Measurements from ENCODE around the gene LDLRAD4.

Gene LDLRAD4

GRCh38 chr18:13289481-13290205 is 71.1 kb downstream of the LDLRAD4 start:
- no peak overlapping the region for H3K4me3 ChIP-seq (ENCODE audit: low read depth in 1 of 5, low read length in 5 of 5)

GRCh38 chr18:13290856-13291271 is 72.3 kb downstream of the LDLRAD4 start:
- H3K36me3 ChIP-seq (ENCODE audit: control insufficient read depth in 5 of 5, insufficient read depth in 5 of 5, low read length in 5 of 5), result peaks cover 0 to 9% (median 0%) of the 10 kb centered on the region in 5 donors
- H3K4me1 ChIP-seq (ENCODE audit: control insufficient read depth in 5 of 5, insufficient read depth in 5 of 5, low read length in 5 of 5), result peaks cover 0 to 12% (median 3%) of the 10 kb centered on the region in 5 donors
- H3K4me3 ChIP-seq (ENCODE audit: low read depth in 1 of 5, low read length in 5 of 5), result no peak overlapping the region
- no peaks in the 10 kb centered on the region for H3K9me3 ChIP-seq (ENCODE audit: control insufficient read depth in 5 of 5, low read length in 5 of 5)
- H3K9ac ChIP-seq (ENCODE audit: low read length in 5 of 5), result no peak overlapping the region
- H3K27me3 ChIP-seq (ENCODE audit: control insufficient read depth in 5 of 5, insufficient read depth in 4 of 5, low read length in 5 of 5), result no peaks in the 10 kb centered on the region
- no peak overlapping the region for H3K27ac ChIP-seq (ENCODE audit: low read depth, low read length)

More at GRCh38 chr18:13289481-13290205, 71.1 kb downstream of the LDLRAD4 start:
- no peaks in the 10 kb centered on the region for H3K27me3 ChIP-seq (ENCODE audit: control insufficient read depth in 5 of 5, insufficient read depth in 4 of 5, low read length in 5 of 5)
- H3K36me3 ChIP-seq (ENCODE audit: control insufficient read depth in 5 of 5, insufficient read depth in 5 of 5, low read length in 5 of 5), result peaks cover 0 to 4% (median 0%) of the 10 kb centered on the region in 5 donors
- H3K9me3 ChIP-seq (ENCODE audit: control insufficient read depth in 5 of 5, low read length in 5 of 5), result no peaks in the 10 kb centered on the region
- H3K27ac ChIP-seq (ENCODE audit: low read depth, low read length), result no peak overlapping the region
- H3K9ac ChIP-seq (ENCODE audit: low read length in 5 of 5), result no peak overlapping the region
- peaks cover 0 to 12% (median 3%) of the 10 kb centered on the region in 5 donors for H3K4me1 ChIP-seq (ENCODE audit: control insufficient read depth in 5 of 5, insufficient read depth in 5 of 5, low read length in 5 of 5)

- Histone ChIP-seq H3K9me3 (ENCODE audit: control insufficient read depth in 5 of 5, low read length in 5 of 5) (no peaks in the 10 kb centered on the region), H3K36me3 (ENCODE audit: control insufficient read depth in 5 of 5, insufficient read depth in 5 of 5, low read length in 5 of 5) (peaks cover 0 to 9% (median 0%) of the 10 kb centered on the region in 5 donors), H3K4me1 (ENCODE audit: control insufficient read depth in 5 of 5, insufficient read depth in 5 of 5, low read length in 5 of 5) (peaks cover 0 to 12% (median 3%) of the 10 kb centered on the region in 5 donors)
Measured at GRCh38 chr18:13291299-13291698, 72.7 kb downstream of the LDLRAD4 start.

GRCh38 chr18:13291745-13292447 is 73.3 kb downstream of the LDLRAD4 start:
- no peak overlapping the region for H3K4me3 ChIP-seq (ENCODE audit: low read depth in 1 of 5, low read length in 5 of 5)
- no peak overlapping the region for H3K27ac ChIP-seq (ENCODE audit: low read depth, low read length)
- no peak overlapping the region for H3K9ac ChIP-seq (ENCODE audit: low read length in 5 of 5)
- no peaks in the 10 kb centered on the region for H3K9me3 ChIP-seq (ENCODE audit: control insufficient read depth in 5 of 5, low read length in 5 of 5)
- H3K36me3 ChIP-seq (ENCODE audit: control insufficient read depth in 5 of 5, insufficient read depth in 5 of 5, low read length in 5 of 5), result peaks cover 0 to 9% (median 0%) of the 10 kb centered on the region in 5 donors
- H3K27me3 ChIP-seq (ENCODE audit: control insufficient read depth in 5 of 5, insufficient read depth in 4 of 5, low read length in 5 of 5), result no peaks in the 10 kb centered on the region
- peaks cover 0 to 12% (median 3%) of the 10 kb centered on the region in 5 donors for H3K4me1 ChIP-seq (ENCODE audit: control insufficient read depth in 5 of 5, insufficient read depth in 5 of 5, low read length in 5 of 5)

More at GRCh38 chr18:13291299-13291698, 72.7 kb downstream of the LDLRAD4 start:
- Histone ChIP-seq H3K27ac (ENCODE audit: low read depth, low read length) (no peak overlapping the region), H3K4me3 (ENCODE audit: low read depth in 1 of 5, low read length in 5 of 5) (no peak overlapping the region), H3K27me3 (ENCODE audit: control insufficient read depth in 5 of 5, insufficient read depth in 4 of 5, low read length in 5 of 5) (no peaks in the 10 kb centered on the region), H3K9ac (ENCODE audit: low read length in 5 of 5) (no peak overlapping the region)

- Histone ChIP-seq H3K9me3 (ENCODE audit: control insufficient read depth in 5 of 5, low read length in 5 of 5) (no peaks in the 10 kb centered on the region), H3K36me3 (ENCODE audit: control insufficient read depth in 5 of 5, insufficient read depth in 5 of 5, low read length in 5 of 5) (peaks cover 0 to 9% (median 0%) of the 10 kb centered on the region in 5 donors), H3K9ac (ENCODE audit: low read length in 5 of 5) (no peak overlapping the region), H3K4me3 (ENCODE audit: low read depth in 1 of 5, low read length in 5 of 5) (no peak overlapping the region), H3K27me3 (ENCODE audit: control insufficient read depth in 5 of 5, insufficient read depth in 4 of 5, low read length in 5 of 5) (no peaks in the 10 kb centered on the region), H3K4me1 (ENCODE audit: control insufficient read depth in 5 of 5, insufficient read depth in 5 of 5, low read length in 5 of 5) (peaks cover 0 to 12% (median 3%) of the 10 kb centered on the region in 5 donors), H3K27ac (ENCODE audit: low read depth, low read length) (no peak overlapping the region)
Measured at GRCh38 chr18:13292736-13293135, 74.2 kb downstream of the LDLRAD4 start.

- H3K9ac ChIP-seq (ENCODE audit: low read length in 5 of 5), result no peak overlapping the region
- H3K9me3 ChIP-seq (ENCODE audit: control insufficient read depth in 5 of 5, low read length in 5 of 5), result no peaks in the 10 kb centered on the region
- peaks cover 0 to 11% (median 3%) of the 10 kb centered on the region in 5 donors for H3K4me1 ChIP-seq (ENCODE audit: control insufficient read depth in 5 of 5, insufficient read depth in 5 of 5, low read length in 5 of 5)
- H3K36me3 ChIP-seq (ENCODE audit: control insufficient read depth in 5 of 5, insufficient read depth in 5 of 5, low read length in 5 of 5), result peaks cover 0 to 7% (median 0%) of the 10 kb centered on the region in 5 donors
- H3K27me3 ChIP-seq (ENCODE audit: control insufficient read depth in 5 of 5, insufficient read depth in 4 of 5, low read length in 5 of 5), result no peaks in the 10 kb centered on the region
- no peak overlapping the region for H3K27ac ChIP-seq (ENCODE audit: low read depth, low read length)
- no peak overlapping the region for H3K4me3 ChIP-seq (ENCODE audit: low read depth in 1 of 5, low read length in 5 of 5)
Measured at GRCh38 chr18:13294309-13294708, 75.7 kb downstream of the LDLRAD4 start.

GRCh38 chr18:13295894-13296293 is 77.3 kb downstream of the LDLRAD4 start:
- Histone ChIP-seq H3K4me1 (ENCODE audit: control insufficient read depth in 5 of 5, insufficient read depth in 5 of 5, low read length in 5 of 5) (peaks cover 2 to 12% (median 7%) of the 10 kb centered on the region in 5 donors), H3K36me3 (ENCODE audit: control insufficient read depth in 5 of 5, insufficient read depth in 5 of 5, low read length in 5 of 5) (peaks cover 0 to 7% (median 0%) of the 10 kb centered on the region in 5 donors), H3K27ac (ENCODE audit: low read depth, low read length) (no peak overlapping the region), H3K27me3 (ENCODE audit: control insufficient read depth in 5 of 5, insufficient read depth in 4 of 5, low read length in 5 of 5) (no peaks in the 10 kb centered on the region), H3K4me3 (ENCODE audit: low read depth in 1 of 5, low read length in 5 of 5) (no peak overlapping the region), H3K9me3 (ENCODE audit: control insufficient read depth in 5 of 5, low read length in 5 of 5) (no peaks in the 10 kb centered on the region), H3K9ac (ENCODE audit: low read length in 5 of 5) (no peak overlapping the region)

GRCh38 chr18:13296867-13297574 is 78.5 kb downstream of the LDLRAD4 start:
- Histone ChIP-seq H3K9me3 (ENCODE audit: control insufficient read depth in 5 of 5, low read length in 5 of 5) (no peaks in the 10 kb centered on the region), H3K27me3 (ENCODE audit: control insufficient read depth in 5 of 5, insufficient read depth in 4 of 5, low read length in 5 of 5) (no peaks in the 10 kb centered on the region), H3K9ac (ENCODE audit: low read length in 5 of 5) (no peak overlapping the region), H3K4me1 (ENCODE audit: control insufficient read depth in 5 of 5, insufficient read depth in 5 of 5, low read length in 5 of 5) (peaks cover 2 to 11% (median 6%) of the 10 kb centered on the region in 5 donors), H3K4me3 (ENCODE audit: low read depth in 1 of 5, low read length in 5 of 5) (no peak overlapping the region), H3K36me3 (ENCODE audit: control insufficient read depth in 5 of 5, insufficient read depth in 5 of 5, low read length in 5 of 5) (peaks cover 0 to 7% (median 0%) of the 10 kb centered on the region in 5 donors), H3K27ac (ENCODE audit: low read depth, low read length) (no peak overlapping the region)

GRCh38 chr18:13298262-13298661 is 79.7 kb downstream of the LDLRAD4 start:
- no peaks in the 10 kb centered on the region for H3K27me3 ChIP-seq (ENCODE audit: control insufficient read depth in 5 of 5, insufficient read depth in 4 of 5, low read length in 5 of 5)
- H3K27ac ChIP-seq (ENCODE audit: low read depth, low read length), result no peak overlapping the region
- no peak overlapping the region for H3K9ac ChIP-seq (ENCODE audit: low read length in 5 of 5)
- H3K9me3 ChIP-seq (ENCODE audit: control insufficient read depth in 5 of 5, low read length in 5 of 5), result no peaks in the 10 kb centered on the region
- peaks cover 0 to 7% (median 0%) of the 10 kb centered on the region in 5 donors for H3K36me3 ChIP-seq (ENCODE audit: control insufficient read depth in 5 of 5, insufficient read depth in 5 of 5, low read length in 5 of 5)
- no peak overlapping the region for H3K4me3 ChIP-seq (ENCODE audit: low read depth in 1 of 5, low read length in 5 of 5)
- peaks cover 2 to 23% (median 13%) of the 10 kb centered on the region in 5 donors for H3K4me1 ChIP-seq (ENCODE audit: control insufficient read depth in 5 of 5, insufficient read depth in 5 of 5, low read length in 5 of 5)
